CD4-positive, alpha-beta T cell treated with Interleukin-17A for 4 hours (primary cell): ENCODE data around the gene EFNA4.
"Not testable (repeated sequence)": the region's sequence is repeated elsewhere in the genome, so short reads cannot be mapped to it uniquely, and the experiment has no call there.

ENCODE experiments used
- DNase-seq: peaks from one replicate; pipeline ENCODE4 v3.0.0-alpha.2; 2020; ENCODE audit warnings: mixed read lengths

The EFNA4 gene

GRCh38 chr1:155091071-155092051, 27.8 kb downstream of the EFNA4 start:
- DNase-seq: peak; percentile 86

GRCh38 chr1:155092131-155092530, 28.6 kb downstream of the EFNA4 start:
- no peak for DNase-seq

GRCh38 chr1:155092641-155093040, 29.1 kb downstream of the EFNA4 start:
- no peak for DNase-seq

GRCh38 chr1:155093911-155094621, 30.5 kb downstream of the EFNA4 start:
- no peak for DNase-seq

GRCh38 chr1:155094622-155094948, 31.0 kb downstream of the EFNA4 start:
- no peak for DNase-seq

- DNase-seq: no peak
These were observed 35.8 kb downstream of the EFNA4 start for GRCh38 chr1:155099331-155099730.

GRCh38 chr1:155103325-155103724, 39.8 kb downstream of the EFNA4 start:
- no peak for DNase-seq

- no peak for DNase-seq
These were observed 41.3 kb downstream of the EFNA4 start for GRCh38 chr1:155104605-155105534.

GRCh38 chr1:155105604-155106011, 42.1 kb downstream of the EFNA4 start:
- no peak for DNase-seq

GRCh38 chr1:155106862-155107261, 43.3 kb downstream of the EFNA4 start:
- no peak for DNase-seq

- no peak for DNase-seq
These were observed 44.0 kb downstream of the EFNA4 start for GRCh38 chr1:155107309-155108264.

- DNase-seq: no peak
These were observed 44.8 kb downstream of the EFNA4 start for GRCh38 chr1:155108296-155108695.

GRCh38 chr1:155110381-155110780, 46.8 kb downstream of the EFNA4 start:
- no peak for DNase-seq

GRCh38 chr1:155110826-155111225, 47.3 kb downstream of the EFNA4 start:
- DNase-seq: no peak

GRCh38 chr1:155113450-155113980, 50.0 kb downstream of the EFNA4 start:
- DNase-seq: no peak

GRCh38 chr1:155116113-155116764, 52.7 kb downstream of the EFNA4 start:
- no peak for DNase-seq

GRCh38 chr1:155117610-155118009, 54.1 kb downstream of the EFNA4 start:
- no peak for DNase-seq

- not testable (repeated sequence) for DNase-seq
These were observed 54.5 kb downstream of the EFNA4 start for GRCh38 chr1:155118090-155118489.
